HFFc6 (cell line): Measurements from ENCODE around the gene HCLS1. TPM values are rescaled to one million over a fixed set of nuclear protein-coding genes. Genes with fewer than 3 reads are reported as not detected.

ENCODE experiments used
- DNase-seq: peaks from one replicate; pipeline ENCODE4 v3.0.0-alpha.2; 2018
- H3K27ac Mint-ChIP-seq: 2 replicates; pipeline ENCODE4 v1.8.0; 2020; ENCODE audit warnings: mild to moderate bottlenecking, mixed read lengths
- H3K27me3 Mint-ChIP-seq: 2 replicates; pipeline ENCODE4 v1.8.0; 2021; ENCODE audit warnings: mild to moderate bottlenecking, moderate library complexity, mixed read lengths; ENCODE audit not compliant: insufficient read depth
- H3K36me3 Mint-ChIP-seq: 2 replicates; pipeline ENCODE4 v1.8.0; 2021; ENCODE audit warnings: low read depth, mixed read lengths
- H3K4me1 Mint-ChIP-seq: 2 replicates; pipeline ENCODE4 v1.8.0; 2020; ENCODE audit warnings: low read depth, mixed read lengths
- H3K4me3 Mint-ChIP-seq: 2 replicates; pipeline ENCODE4 v1.8.0; 2020; ENCODE audit warnings: mild to moderate bottlenecking, moderate library complexity, mixed read lengths
- H3K9me3 Mint-ChIP-seq: 2 replicates; pipeline ENCODE4 v1.8.0; 2020; ENCODE audit warnings: mild to moderate bottlenecking, mixed read lengths
- CTCF ChIP-seq: fragments of 200-600 bp; sonication (generic); IDR thresholded peaks from 2 replicates; pipeline ENCODE4 v1.5.0; 2021; ENCODE audit warnings: antibody characterized with exemption, mild to moderate bottlenecking
- total RNA-seq, 6 experiments: library from RNA; stranded (reverse); fragmentation: NEBNext Ultra II Directional; extraction: Animal tissue kit (Norgen Biotek cat#: 25700); gene quantifications; 2 replicates in 1 of 6; 3 replicates in 5 of 6; pipeline ENCODE4 v1.2.3, GENCODE V29; 2021

Gene HCLS1
- total RNA-seq, 6 experiments from 2014 or later: 0.47 to 6.6 (median 5.3) TPM

GRCh38 chr3:121642601-121643314, 17.9 kb downstream of the HCLS1 start:
- DNase-seq: no peak
- Mint-ChIP-seq H3K36me3 (no peaks in the 10 kb centered on the region), H3K9me3 (no peaks in the 10 kb centered on the region), H3K27ac (no peak overlapping the region), H3K27me3 (no peaks in the 10 kb centered on the region; the same call in 1 of the 2 replicates), H3K4me1 (no peaks in the 10 kb centered on the region), H3K4me3 (no peak overlapping the region)
- no peak for TF ChIP-seq CTCF

GRCh38 chr3:121641127-121641526, 19.6 kb downstream of the HCLS1 start:
- H3K9me3 Mint-ChIP-seq: no peaks in the 10 kb centered on the region
- TF ChIP-seq CTCF: no peak
- no peak overlapping the region for H3K27ac Mint-ChIP-seq
- H3K4me3 Mint-ChIP-seq: no peak overlapping the region
- no peaks in the 10 kb centered on the region for H3K36me3 Mint-ChIP-seq
- no peak for DNase-seq
- H3K27me3 Mint-ChIP-seq: peaks cover 5% of the 10 kb centered on the region
- no peaks in the 10 kb centered on the region for H3K4me1 Mint-ChIP-seq

DNA sequence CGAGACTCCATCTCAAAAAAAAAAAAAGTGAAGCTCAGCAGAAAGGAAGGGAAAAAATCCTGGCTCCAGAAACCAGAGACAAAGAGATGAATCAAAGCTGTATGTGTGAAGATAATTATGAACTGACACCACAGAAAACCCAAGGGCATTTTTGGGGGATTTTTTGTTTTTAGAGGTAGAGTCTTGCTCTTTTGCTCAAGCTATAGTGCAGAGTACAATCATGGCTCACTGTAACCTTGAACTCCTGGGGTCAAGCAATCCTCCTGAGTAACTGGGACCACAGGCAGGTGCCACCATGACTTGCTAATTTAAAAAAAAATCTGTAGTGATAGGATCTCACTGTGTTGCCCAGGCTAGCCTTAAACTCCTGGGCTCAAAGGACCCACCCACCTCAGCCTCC, 22.8 kb downstream of the HCLS1 start:
- no peak for TF ChIP-seq CTCF
- no peaks in the 10 kb centered on the region for H3K4me1 Mint-ChIP-seq
- H3K4me3 Mint-ChIP-seq: no peak overlapping the region
- DNase-seq: no peak
- H3K9me3 Mint-ChIP-seq: no peaks in the 10 kb centered on the region
- peaks cover 5% of the 10 kb centered on the region for H3K27me3 Mint-ChIP-seq
- H3K27ac Mint-ChIP-seq: no peak overlapping the region
- H3K36me3 Mint-ChIP-seq: no peaks in the 10 kb centered on the region

DNA sequence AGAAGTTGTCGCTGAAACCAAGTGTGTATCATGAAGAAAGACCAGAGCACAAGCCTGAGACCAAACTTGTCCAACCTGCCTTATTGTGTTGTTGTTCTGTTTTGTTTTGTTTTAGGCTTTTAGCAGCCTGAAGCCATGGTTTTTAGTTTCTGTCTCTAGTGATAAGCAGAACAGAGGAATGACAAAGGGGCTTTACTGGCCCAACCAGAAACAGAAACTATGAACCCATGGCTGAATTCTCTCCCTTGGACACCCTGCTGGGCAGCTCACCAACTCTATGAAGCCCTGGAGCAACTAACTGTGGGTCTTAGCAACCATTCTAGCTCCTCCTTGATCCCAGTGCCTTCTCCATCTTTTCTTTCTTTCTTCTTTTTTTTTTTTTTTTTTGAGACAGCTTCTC, 30.3 kb downstream of the HCLS1 start:
- Mint-ChIP-seq H3K27me3 (peaks cover 17% of the 10 kb centered on the region), H3K4me3 (no peak overlapping the region), H3K27ac (no peak overlapping the region), H3K9me3 (no peaks in the 10 kb centered on the region), H3K36me3 (no peaks in the 10 kb centered on the region), H3K4me1 (no peaks in the 10 kb centered on the region)
- no peak for TF ChIP-seq CTCF
- no peak for DNase-seq

DNA sequence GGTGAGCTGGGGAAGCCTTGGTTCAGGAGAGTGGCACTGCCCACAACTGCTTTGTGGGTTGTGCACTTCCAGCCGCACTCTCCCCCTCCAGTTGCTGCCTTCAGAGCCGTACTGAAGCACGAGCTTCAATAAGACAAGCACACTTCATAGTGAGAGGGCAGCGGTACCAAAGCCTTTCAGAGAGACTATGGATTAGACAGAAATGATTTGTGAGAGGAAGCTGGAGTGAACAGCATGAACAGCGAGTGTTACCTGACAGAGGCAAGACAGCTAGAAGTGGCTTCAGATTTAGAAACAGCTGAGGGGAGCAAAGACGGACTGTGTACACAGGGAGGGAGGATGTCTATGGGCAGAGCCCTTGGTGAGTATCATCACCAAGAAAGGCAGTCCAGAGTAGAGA, 31.1 kb downstream of the HCLS1 start:
- no peak overlapping the region for H3K4me3 Mint-ChIP-seq
- peaks cover 21% of the 10 kb centered on the region for H3K27me3 Mint-ChIP-seq
- H3K9me3 Mint-ChIP-seq: no peaks in the 10 kb centered on the region
- no peaks in the 10 kb centered on the region for H3K36me3 Mint-ChIP-seq
- no peak for DNase-seq
- TF ChIP-seq CTCF: no peak
- H3K4me1 Mint-ChIP-seq: no peaks in the 10 kb centered on the region
- no peak overlapping the region for H3K27ac Mint-ChIP-seq
